BJ (cell line): ENCODE measurements around the gene GLYR1. TPM values are rescaled to one million over a fixed set of nuclear protein-coding genes. Genes with fewer than 3 reads are reported as not detected.

Experiments used
- CTCF ChIA-PET: fragments of 350-600 bp; formaldehyde crosslinking; extraction: SDS; loops from one replicate; lab custom pipeline; 2021; ENCODE audit warnings: antibody characterized with exemption, inconsistent platforms; lab: Yijun Ruan, JAX
- POLR2A ChIA-PET: fragments of 300-600 bp; sonication (Branson Sonifier 250); formaldehyde crosslinking; extraction: SDS; loops from one replicate; lab custom pipeline; 2021; ENCODE audit warnings: antibody characterized with exemption; lab: Charles Lee
- DNase-seq: peaks from one replicate; pipeline ENCODE4 v3.0.0-alpha.2; 2011; ENCODE audit warnings: low read depth
- H3K27me3 ChIP-seq: 2 replicates; pipeline ENCODE4 v1.6.0; 2011; ENCODE audit warnings: low read length; ENCODE audit not compliant: control insufficient read depth, insufficient read depth
- H3K36me3 ChIP-seq: 2 replicates; pipeline ENCODE4 v1.5.1; 2011; ENCODE audit warnings: low read length; ENCODE audit not compliant: control insufficient read depth, insufficient read depth
- H3K4me3 ChIP-seq: 2 replicates; pipeline ENCODE4 v1.5.1; 2011; ENCODE audit warnings: low read depth, mild to moderate bottlenecking, control low read depth, low read length
- polyA plus RNA-seq: library from polyadenylated mRNA; depleted of rRNA; stranded (reverse); fragments of >200 nt; gene quantifications from 2 replicates; pipeline ENCODE4 v1.2.3, GENCODE V29; 2011; rRNA removed
- small RNA-seq: library from RNA; depleted of rRNA; stranded (forward); fragments of <200 nt; gene quantifications from one replicate; pipeline ENCODE3, GENCODE V24; 2012; ENCODE audit warnings: low replicate concordance, low read depth; ENCODE audit not compliant: insufficient read length
- TF ChIP-seq, protein P1 (sequence below): IDR thresholded peaks from 2 replicates; pipeline ENCODE4 v1.5.1; 2011; ENCODE audit warnings: low read depth, mild to moderate bottlenecking, control low read depth, inconsistent platforms, low read length, moderate library complexity; ENCODE audit not compliant: insufficient read depth

GLYR1 gene
- polyA plus RNA-seq, 1 experiment: 41.6 TPM

DNA sequence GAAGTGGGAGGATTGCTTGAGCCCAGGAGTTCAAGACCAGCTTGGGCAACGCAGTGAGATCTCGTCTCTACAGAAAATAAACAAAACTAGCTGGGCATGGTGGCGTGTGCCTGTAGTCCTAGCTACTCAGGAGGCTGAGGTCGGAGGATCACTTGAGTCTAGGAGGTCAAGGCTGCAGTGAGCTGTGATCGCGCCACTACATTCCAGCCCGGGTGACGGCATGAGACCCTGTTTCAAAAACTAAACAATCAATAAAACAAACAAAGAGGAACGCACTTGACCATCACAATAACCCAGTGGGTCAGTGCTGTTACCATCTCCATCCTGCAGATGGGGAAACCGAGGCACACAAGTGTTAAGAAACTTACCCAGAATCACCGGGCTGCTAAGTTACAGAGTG, 93.9 kb downstream of the GLYR1 start:
- TF ChIP-seq, protein P1, sequence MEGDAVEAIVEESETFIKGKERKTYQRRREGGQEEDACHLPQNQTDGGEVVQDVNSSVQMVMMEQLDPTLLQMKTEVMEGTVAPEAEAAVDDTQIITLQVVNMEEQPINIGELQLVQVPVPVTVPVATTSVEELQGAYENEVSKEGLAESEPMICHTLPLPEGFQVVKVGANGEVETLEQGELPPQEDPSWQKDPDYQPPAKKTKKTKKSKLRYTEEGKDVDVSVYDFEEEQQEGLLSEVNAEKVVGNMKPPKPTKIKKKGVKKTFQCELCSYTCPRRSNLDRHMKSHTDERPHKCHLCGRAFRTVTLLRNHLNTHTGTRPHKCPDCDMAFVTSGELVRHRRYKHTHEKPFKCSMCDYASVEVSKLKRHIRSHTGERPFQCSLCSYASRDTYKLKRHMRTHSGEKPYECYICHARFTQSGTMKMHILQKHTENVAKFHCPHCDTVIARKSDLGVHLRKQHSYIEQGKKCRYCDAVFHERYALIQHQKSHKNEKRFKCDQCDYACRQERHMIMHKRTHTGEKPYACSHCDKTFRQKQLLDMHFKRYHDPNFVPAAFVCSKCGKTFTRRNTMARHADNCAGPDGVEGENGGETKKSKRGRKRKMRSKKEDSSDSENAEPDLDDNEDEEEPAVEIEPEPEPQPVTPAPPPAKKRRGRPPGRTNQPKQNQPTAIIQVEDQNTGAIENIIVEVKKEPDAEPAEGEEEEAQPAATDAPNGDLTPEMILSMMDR: no peak
- Histone ChIP-seq H3K27me3 (no peaks in the 10 kb centered on the region), H3K4me3 (no peak overlapping the region), H3K36me3 (peaks cover 28% of the 10 kb centered on the region)
- DNase-seq: no peak
- POLR2A ChIA-PET: no interaction called here
- CTCF ChIA-PET: no interaction called here

Small RNA genes within 50 kb of the gene (small RNA-seq; reads per million reads assigned to genes)
- gene RF00017: not detected

Other genes starting within 250 kb of the GLYR1 start
- 7.7 and 11.6 TPM in 2 replicates for gene UBALD1, start 232.4 kb downstream of the GLYR1 start, polyA plus RNA-seq
- 2.9 and 4.5 TPM in 2 replicates for gene MGRN1, start 222.5 kb downstream of the GLYR1 start, polyA plus RNA-seq
- gene NUDT16L1, start 153.7 kb downstream of the GLYR1 start, polyA plus RNA-seq: 17.4 and 33.3 TPM in 2 replicates
- 14.6 and 23.7 TPM in 2 replicates for gene ANKS3, start 113.0 kb downstream of the GLYR1 start, polyA plus RNA-seq
- gene DNAAF8, start 112.8 kb downstream of the GLYR1 start, polyA plus RNA-seq: 1.9 and 2.2 TPM in 2 replicates
- 4.9 and 6.5 TPM in 2 replicates for gene ZNF500, start 80.1 kb downstream of the GLYR1 start, polyA plus RNA-seq
- gene SEPTIN12, start 58.9 kb downstream of the GLYR1 start, polyA plus RNA-seq: not detected in 2 replicates
- gene SMIM22, start 51.9 kb downstream of the GLYR1 start, polyA plus RNA-seq: not detected in 2 replicates
- 15.8 and 31.9 TPM in 2 replicates for gene ROGDI, start 44.7 kb downstream of the GLYR1 start, polyA plus RNA-seq
- 8.8 and 11.2 TPM in 2 replicates for gene UBN1, start 193 bp upstream of the GLYR1 start, polyA plus RNA-seq
- 0.54 and 0.56 TPM in 2 replicates for gene PPL, start 89.9 kb upstream of the GLYR1 start, polyA plus RNA-seq
- gene SEC14L5, start 111.0 kb upstream of the GLYR1 start, polyA plus RNA-seq: not detected in 2 replicates
- gene NAGPA, start 186.6 kb upstream of the GLYR1 start, polyA plus RNA-seq: 10.8 and 17.3 TPM in 2 replicates
- gene C16orf89, start 218.7 kb upstream of the GLYR1 start, polyA plus RNA-seq: not detected in 2 replicates
- 55.8 and 63.1 TPM in 2 replicates for gene ALG1, start 224.6 kb upstream of the GLYR1 start, polyA plus RNA-seq